Germinal center (tissue), 1 donor: Measurements from ENCODE around the gene DMBX1.

Experiments
- DNase-seq: peaks from one replicate; pipeline ENCODE4 v3.0.0; 2012; ENCODE audit warnings: mixed read lengths, low spot score

The DMBX1 gene

GRCh38 chr1:46483589-46483988 lies 6.0 kb upstream of the DMBX1 start:
- no peak for DNase-seq

GRCh38 chr1:46484783-46485490 lies 4.7 kb upstream of the DMBX1 start:
- no peak for DNase-seq

GRCh38 chr1:46485564-46486431 lies 3.8 kb upstream of the DMBX1 start:
- no peak for DNase-seq

GRCh38 chr1:46486432-46487015 lies 3.1 kb upstream of the DMBX1 start:
- DNase-seq, result no peak

GRCh38 chr1:46487818-46488218 lies 1.8 kb upstream of the DMBX1 start:
- DNase-seq, result no peak

GRCh38 chr1:46488343-46489168 lies 1.1 kb upstream of the DMBX1 start:
- DNase-seq, result no peak

GRCh38 chr1:46489169-46489637 lies 433 bp upstream of the DMBX1 start:
- DNase-seq, result peak; percentile 18

GRCh38 chr1:46490406-46490655 lies 695 bp downstream of the DMBX1 start:
- DNase-seq, result no peak

GRCh38 chr1:46490656-46491442 lies 1.2 kb downstream of the DMBX1 start:
- no peak for DNase-seq

GRCh38 chr1:46491443-46492268 lies 2.0 kb downstream of the DMBX1 start:
- DNase-seq, result no peak

- no peak for DNase-seq
These were observed 2.7 kb downstream of the DMBX1 start for GRCh38 chr1:46492269-46492853.

- no peak for DNase-seq
These were observed 3.2 kb downstream of the DMBX1 start for GRCh38 chr1:46492871-46493270.

- DNase-seq, result no peak
These were observed 3.8 kb downstream of the DMBX1 start for GRCh38 chr1:46493316-46494032.

- no peak for DNase-seq
These were observed 5.3 kb downstream of the DMBX1 start for GRCh38 chr1:46494910-46495309.

- DNase-seq, result no peak
These were observed 6.1 kb downstream of the DMBX1 start for GRCh38 chr1:46495778-46496177.

- DNase-seq, result no peak
These were observed 6.9 kb downstream of the DMBX1 start for GRCh38 chr1:46496505-46496904.

GRCh38 chr1:46497020-46497419 lies 7.4 kb downstream of the DMBX1 start:
- no peak for DNase-seq

GRCh38 chr1:46497665-46498064 lies 8.0 kb downstream of the DMBX1 start:
- DNase-seq, result no peak

- no peak for DNase-seq
These were observed 11.9 kb downstream of the DMBX1 start for GRCh38 chr1:46501528-46501927.

GRCh38 chr1:46503421-46503820 lies 13.8 kb downstream of the DMBX1 start:
- DNase-seq, result no peak
